OCI-LY1 (cell line): ENCODE results near the gene UNC5B.

Source experiments
- H2AFZ ChIP-seq: fragments of 200-600 bp; sonication (generic), shearing (Covaris generic); 2 replicates; pipeline ENCODE4 v1.6.0; 2014; ENCODE audit warnings: antibody characterized with exemption, mild to moderate bottlenecking, low read length
- H3F3A ChIP-seq: fragments of 200-600 bp; sonication (generic), shearing (Covaris generic); 2 replicates; pipeline ENCODE4 v1.6.0; 2014; ENCODE audit warnings: mild to moderate bottlenecking, antibody characterized with exemption, low read length, moderate library complexity; ENCODE audit not compliant: insufficient read depth
- H3K27ac ChIP-seq: fragments of 200-600 bp; sonication (generic); 2 replicates; pipeline ENCODE4 v1.5.1; 2014; ENCODE audit warnings: low read length, mixed run types, mild to moderate bottlenecking, low read depth; ENCODE audit not compliant: poor library complexity, severe bottlenecking
- H3K27me3 ChIP-seq: fragments of 200-600 bp; sonication (generic); 2 replicates; pipeline ENCODE4 v1.6.0; 2014; ENCODE audit warnings: antibody characterized with exemption, mild to moderate bottlenecking, low read length, moderate library complexity; ENCODE audit not compliant: insufficient read depth
- H3K36me3 ChIP-seq: fragments of 200-600 bp; sonication (generic); 2 replicates; pipeline ENCODE4 v1.6.1; 2014; ENCODE audit warnings: mild to moderate bottlenecking, antibody characterized with exemption, low read length, moderate library complexity, mixed read lengths; ENCODE audit not compliant: insufficient read depth
- H3K4me1 ChIP-seq: fragments of 200-600 bp; sonication (generic); 2 replicates; pipeline ENCODE4 v1.5.1; 2014; ENCODE audit warnings: mild to moderate bottlenecking, low read length, moderate library complexity; ENCODE audit not compliant: insufficient read depth, severe bottlenecking
- H3K4me2 ChIP-seq: fragments of 200-600 bp; sonication (generic), shearing (Covaris generic); 2 replicates; pipeline ENCODE4 v1.6.1; 2014; ENCODE audit warnings: low read length
- H3K4me3 ChIP-seq: fragments of 200-600 bp; sonication (generic); 2 replicates; pipeline ENCODE4 v1.5.1; 2014; ENCODE audit warnings: low read length, low read depth, mild to moderate bottlenecking, mixed read lengths; ENCODE audit not compliant: poor library complexity, severe bottlenecking
- H3K79me2 ChIP-seq: fragments of 200-600 bp; shearing (Covaris generic); 2 replicates; pipeline ENCODE4 v1.6.1; 2016; ENCODE audit warnings: mixed run types, low read length, mixed read lengths; ENCODE audit not compliant: insufficient read depth
- H3K9ac ChIP-seq: fragments of 200-600 bp; sonication (generic), shearing (Covaris generic); 2 replicates; pipeline ENCODE4 v1.6.1; 2014; ENCODE audit warnings: mild to moderate bottlenecking, low read length, mixed read lengths
- H3K9me2 ChIP-seq: fragments of 200-600 bp; sonication (generic), shearing (Covaris generic); 2 replicates; pipeline ENCODE4 v1.6.1; 2014; ENCODE audit warnings: low read depth, mild to moderate bottlenecking, low read length, mixed read lengths
- H3K9me3 ChIP-seq: fragments of 200-600 bp; shearing (Covaris generic); 2 replicates; pipeline ENCODE4 v1.6.1; 2014; ENCODE audit warnings: low read length, mixed read lengths
- H4K20me1 ChIP-seq: fragments of 200-600 bp; sonication (generic), shearing (Covaris generic); 2 replicates; pipeline ENCODE4 v1.6.0; 2016; ENCODE audit warnings: mild to moderate bottlenecking, low read length; ENCODE audit not compliant: insufficient read depth
- EZH2 ChIP-seq: fragments of 200-600 bp; sonication (generic), shearing (Covaris generic); IDR thresholded peaks from 2 replicates; pipeline ENCODE4 v1.8.0; 2017; ENCODE audit warnings: borderline replicate concordance, mixed run types, mild to moderate bottlenecking, antibody characterized with exemption, low read length, moderate library complexity, mixed read lengths
- TF ChIP-seq, protein P1 (sequence below): fragments of 200-600 bp; sonication (generic), shearing (Covaris generic); IDR thresholded peaks from 2 replicates; pipeline ENCODE4 v1.5.1; 2017; ENCODE audit warnings: mild to moderate bottlenecking, antibody characterized with exemption, low read length, moderate library complexity, mixed read lengths

The UNC5B gene

DNA sequence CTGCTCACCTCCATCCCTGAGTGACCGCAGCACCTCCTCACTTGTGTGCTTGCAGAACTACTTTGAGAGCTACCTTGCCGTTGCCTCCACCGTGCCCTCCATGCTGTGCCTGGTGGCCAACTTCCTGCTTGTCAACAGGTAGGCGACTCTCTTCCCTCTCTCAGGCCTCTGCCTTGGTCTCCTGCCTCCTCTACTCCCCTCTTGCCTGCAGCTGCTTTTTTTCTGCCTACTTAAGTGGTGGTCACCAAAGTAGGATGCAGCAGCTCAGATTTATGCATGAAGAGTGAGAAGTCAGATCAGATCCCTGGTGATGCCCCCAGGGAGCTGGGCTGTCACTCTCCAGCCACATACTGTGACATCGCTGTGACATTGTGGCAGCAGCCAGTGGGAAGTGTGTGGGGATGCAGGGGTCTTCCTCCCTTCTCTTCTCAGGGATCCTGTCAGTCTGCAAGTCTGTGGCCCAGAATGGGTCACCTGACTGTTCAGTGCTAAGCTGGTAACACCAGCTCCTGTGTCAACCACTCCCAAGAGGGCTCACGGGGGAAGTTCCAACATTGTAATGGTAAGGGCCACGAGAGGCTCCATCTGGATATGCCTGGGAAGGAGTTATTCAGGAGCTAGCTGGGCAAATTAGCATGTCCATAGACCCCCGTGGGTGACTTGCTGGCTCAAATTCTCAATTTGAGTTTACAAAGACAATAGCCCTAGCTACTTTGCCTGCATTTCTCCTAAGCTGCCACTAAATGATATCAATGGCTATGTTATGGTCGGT lies 132.0 kb downstream of the UNC5B start:
- Histone ChIP-seq H3F3A (no peaks in the 10 kb centered on the region), H3K9me2 (no peaks in the 10 kb centered on the region), H3K36me3 (peaks cover 1% of the 10 kb centered on the region; the same call in 1 of the 2 replicates), H3K9me3 (no peaks in the 10 kb centered on the region), H3K27me3 (no peaks in the 10 kb centered on the region), H3K79me2 (no peaks in the 10 kb centered on the region), H3K4me3 (no peak overlapping the region), H3K27ac (no peak overlapping the region), H2AFZ (no peak overlapping the region), H3K4me1 (no peaks in the 10 kb centered on the region), H3K4me2 (no peak overlapping the region), H4K20me1 (no peaks in the 10 kb centered on the region), H3K9ac (no peak overlapping the region)
- TF ChIP-seq EZH2: no peak
- TF ChIP-seq, protein P1, sequence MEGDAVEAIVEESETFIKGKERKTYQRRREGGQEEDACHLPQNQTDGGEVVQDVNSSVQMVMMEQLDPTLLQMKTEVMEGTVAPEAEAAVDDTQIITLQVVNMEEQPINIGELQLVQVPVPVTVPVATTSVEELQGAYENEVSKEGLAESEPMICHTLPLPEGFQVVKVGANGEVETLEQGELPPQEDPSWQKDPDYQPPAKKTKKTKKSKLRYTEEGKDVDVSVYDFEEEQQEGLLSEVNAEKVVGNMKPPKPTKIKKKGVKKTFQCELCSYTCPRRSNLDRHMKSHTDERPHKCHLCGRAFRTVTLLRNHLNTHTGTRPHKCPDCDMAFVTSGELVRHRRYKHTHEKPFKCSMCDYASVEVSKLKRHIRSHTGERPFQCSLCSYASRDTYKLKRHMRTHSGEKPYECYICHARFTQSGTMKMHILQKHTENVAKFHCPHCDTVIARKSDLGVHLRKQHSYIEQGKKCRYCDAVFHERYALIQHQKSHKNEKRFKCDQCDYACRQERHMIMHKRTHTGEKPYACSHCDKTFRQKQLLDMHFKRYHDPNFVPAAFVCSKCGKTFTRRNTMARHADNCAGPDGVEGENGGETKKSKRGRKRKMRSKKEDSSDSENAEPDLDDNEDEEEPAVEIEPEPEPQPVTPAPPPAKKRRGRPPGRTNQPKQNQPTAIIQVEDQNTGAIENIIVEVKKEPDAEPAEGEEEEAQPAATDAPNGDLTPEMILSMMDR: no peak

DNA sequence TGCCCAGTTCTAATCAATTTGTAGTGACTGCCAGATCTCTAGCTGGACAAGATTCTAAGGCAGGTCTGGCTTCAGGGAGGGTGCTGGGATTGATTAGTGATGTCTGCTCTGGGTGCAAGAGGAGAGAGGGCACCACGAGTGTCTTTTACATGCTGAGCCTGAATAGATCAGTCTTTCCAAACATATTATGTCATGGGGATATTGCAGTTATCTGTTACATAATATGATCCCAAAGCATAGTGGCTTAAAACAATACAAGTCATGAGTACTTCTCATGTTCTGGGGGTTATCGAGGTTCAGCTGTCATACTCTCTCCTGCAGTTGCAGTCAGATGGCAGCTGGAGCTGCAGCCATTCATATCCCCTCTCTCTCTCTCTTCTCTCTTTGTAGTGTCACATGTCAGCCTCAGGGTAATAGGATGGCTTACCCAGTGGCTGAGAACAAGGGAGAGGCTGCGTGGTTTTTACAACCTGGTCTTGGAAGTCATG lies 132.7 kb downstream of the UNC5B start:
- H3K4me2 ChIP-seq: no peak overlapping the region
- H3F3A ChIP-seq: no peaks in the 10 kb centered on the region
- H3K36me3 ChIP-seq: no peaks in the 10 kb centered on the region
- no peak overlapping the region for H3K9ac ChIP-seq
- no peaks in the 10 kb centered on the region for H3K27me3 ChIP-seq
- no peak overlapping the region for H3K27ac ChIP-seq
- no peaks in the 10 kb centered on the region for H4K20me1 ChIP-seq
- H3K9me2 ChIP-seq: no peaks in the 10 kb centered on the region
- no peak overlapping the region for H3K4me3 ChIP-seq
- H3K9me3 ChIP-seq: no peaks in the 10 kb centered on the region
- TF ChIP-seq, protein P1: no peak
- TF ChIP-seq EZH2: no peak
- H3K4me1 ChIP-seq: no peaks in the 10 kb centered on the region
- no peaks in the 10 kb centered on the region for H3K79me2 ChIP-seq
- H2AFZ ChIP-seq: no peak overlapping the region

DNA sequence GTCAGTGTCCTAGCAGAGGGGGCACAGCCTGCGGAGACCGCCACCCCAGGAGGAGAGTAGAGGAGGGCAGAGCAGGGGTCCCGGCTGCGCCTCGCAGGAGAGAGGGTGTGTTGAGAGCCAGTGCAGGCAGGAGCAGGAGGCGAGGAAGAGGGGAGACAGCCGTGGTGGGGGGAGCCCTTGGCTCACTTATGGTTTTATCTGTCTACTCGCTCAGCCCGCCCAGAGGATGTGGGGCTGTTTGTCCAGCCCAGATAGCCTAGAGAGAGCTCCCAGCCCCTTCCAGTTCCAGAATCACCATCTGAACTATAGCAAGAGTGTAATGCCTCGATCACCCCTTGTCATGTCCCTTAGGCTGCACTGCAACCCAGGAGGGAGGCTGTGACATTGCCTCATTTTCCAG lies 133.3 kb downstream of the UNC5B start:
- no peaks in the 10 kb centered on the region for H4K20me1 ChIP-seq
- no peaks in the 10 kb centered on the region for H3K27me3 ChIP-seq
- H3K4me1 ChIP-seq: no peaks in the 10 kb centered on the region
- H3F3A ChIP-seq: no peaks in the 10 kb centered on the region
- no peaks in the 10 kb centered on the region for H3K9me3 ChIP-seq
- H3K36me3 ChIP-seq: no peaks in the 10 kb centered on the region
- H3K4me2 ChIP-seq: no peak overlapping the region
- H3K27ac ChIP-seq: no peak overlapping the region
- H2AFZ ChIP-seq: no peak overlapping the region
- no peaks in the 10 kb centered on the region for H3K79me2 ChIP-seq
- no peak overlapping the region for H3K9ac ChIP-seq
- no peak overlapping the region for H3K4me3 ChIP-seq
- no peak for TF ChIP-seq EZH2
- TF ChIP-seq, protein P1: no peak
- H3K9me2 ChIP-seq: no peaks in the 10 kb centered on the region
